HG03457 (cell line): ENCODE data around the gene EFHC1.
"Not testable (repeated sequence)": the region's sequence is repeated elsewhere in the genome, so short reads cannot be mapped to it uniquely, and the experiment has no call there.

Experiments used
- ATAC-seq: cut with Tn5 transposase; IDR thresholded peaks from one replicate; pipeline ENCODE4 v1.9.1; 2021; ENCODE audit warnings: moderate number of reproducible peaks; ENCODE audit not compliant: unreplicated experiment

Gene EFHC1, protein sequence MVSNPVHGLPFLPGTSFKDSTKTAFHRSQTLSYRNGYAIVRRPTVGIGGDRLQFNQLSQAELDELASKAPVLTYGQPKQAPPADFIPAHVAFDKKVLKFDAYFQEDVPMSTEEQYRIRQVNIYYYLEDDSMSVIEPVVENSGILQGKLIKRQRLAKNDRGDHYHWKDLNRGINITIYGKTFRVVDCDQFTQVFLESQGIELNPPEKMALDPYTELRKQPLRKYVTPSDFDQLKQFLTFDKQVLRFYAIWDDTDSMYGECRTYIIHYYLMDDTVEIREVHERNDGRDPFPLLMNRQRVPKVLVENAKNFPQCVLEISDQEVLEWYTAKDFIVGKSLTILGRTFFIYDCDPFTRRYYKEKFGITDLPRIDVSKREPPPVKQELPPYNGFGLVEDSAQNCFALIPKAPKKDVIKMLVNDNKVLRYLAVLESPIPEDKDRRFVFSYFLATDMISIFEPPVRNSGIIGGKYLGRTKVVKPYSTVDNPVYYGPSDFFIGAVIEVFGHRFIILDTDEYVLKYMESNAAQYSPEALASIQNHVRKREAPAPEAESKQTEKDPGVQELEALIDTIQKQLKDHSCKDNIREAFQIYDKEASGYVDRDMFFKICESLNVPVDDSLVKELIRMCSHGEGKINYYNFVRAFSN

DNA sequence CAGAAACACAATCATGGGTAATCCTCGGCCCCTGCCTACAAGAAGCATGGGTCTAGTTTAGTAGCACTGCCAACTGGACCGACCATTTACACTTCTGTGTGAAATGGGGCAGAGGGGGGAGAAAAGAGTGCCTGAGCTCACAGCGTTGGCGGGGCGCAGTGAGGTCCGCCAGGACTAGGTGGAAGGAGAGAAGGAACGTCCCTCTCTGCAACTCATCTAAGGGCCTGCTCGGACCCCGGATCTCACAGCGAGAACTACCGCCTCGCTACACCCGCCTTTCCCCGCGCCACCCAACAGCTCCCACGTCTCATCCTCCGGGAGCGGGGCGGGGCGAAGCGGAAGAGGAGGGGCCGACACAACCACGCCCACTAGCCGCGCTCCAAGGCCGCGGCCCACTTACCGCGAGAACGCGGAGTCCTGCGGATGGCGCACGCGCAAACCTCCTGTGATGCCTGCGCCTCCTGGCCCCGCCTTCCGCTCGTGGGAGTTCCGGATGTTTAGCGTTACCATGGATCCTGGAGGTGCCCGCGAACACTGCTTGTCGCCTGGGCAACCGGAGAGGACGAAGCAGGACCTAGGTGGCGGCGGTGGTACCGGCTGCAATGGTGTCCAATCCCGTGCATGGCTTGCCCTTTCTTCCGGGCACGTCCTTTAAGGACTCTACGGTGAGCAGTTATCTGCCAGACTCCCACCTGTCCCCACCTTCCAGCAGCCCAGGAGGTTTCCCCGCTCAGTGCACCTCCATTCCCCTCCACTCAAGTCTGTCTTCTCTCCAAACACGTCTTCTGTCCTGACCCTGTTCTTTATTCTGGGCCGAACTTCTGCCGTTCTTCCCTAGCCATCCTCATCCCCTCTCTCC is at the start of gene EFHC1:
Gene EFHC1 (plus strand): TSS at position 534 of the 859 bp plus-strand sequence. CDS start 69 bp downstream, at position 603.
- ATAC-seq: peak; percentile 89

DNA sequence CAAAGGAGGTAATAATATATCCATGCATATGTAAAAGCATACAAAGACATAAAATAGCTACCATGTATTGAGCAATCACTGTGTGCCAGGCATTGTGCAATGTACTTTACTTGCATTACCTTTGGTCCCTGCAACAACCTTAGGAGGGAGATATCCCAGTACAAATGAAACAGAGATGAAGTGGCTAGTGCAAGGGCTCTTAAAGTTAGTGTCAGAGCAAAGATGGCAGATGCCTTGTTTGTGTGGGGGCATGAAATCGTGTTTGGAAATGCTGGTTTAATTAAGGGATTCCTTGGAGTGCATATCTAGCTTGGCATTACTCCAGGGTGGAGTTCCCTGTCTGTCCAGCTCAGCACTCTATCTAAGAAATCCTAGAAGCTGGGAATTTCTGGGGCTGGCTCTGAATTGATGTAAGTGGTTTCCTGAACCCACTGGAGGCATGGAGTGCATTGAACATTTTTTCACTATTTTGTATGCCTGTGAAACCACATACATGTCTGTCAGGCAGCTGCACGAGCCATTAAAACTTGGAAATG is 48.4 kb upstream of the EFHC1 start:
- ATAC-seq: no peak

DNA sequence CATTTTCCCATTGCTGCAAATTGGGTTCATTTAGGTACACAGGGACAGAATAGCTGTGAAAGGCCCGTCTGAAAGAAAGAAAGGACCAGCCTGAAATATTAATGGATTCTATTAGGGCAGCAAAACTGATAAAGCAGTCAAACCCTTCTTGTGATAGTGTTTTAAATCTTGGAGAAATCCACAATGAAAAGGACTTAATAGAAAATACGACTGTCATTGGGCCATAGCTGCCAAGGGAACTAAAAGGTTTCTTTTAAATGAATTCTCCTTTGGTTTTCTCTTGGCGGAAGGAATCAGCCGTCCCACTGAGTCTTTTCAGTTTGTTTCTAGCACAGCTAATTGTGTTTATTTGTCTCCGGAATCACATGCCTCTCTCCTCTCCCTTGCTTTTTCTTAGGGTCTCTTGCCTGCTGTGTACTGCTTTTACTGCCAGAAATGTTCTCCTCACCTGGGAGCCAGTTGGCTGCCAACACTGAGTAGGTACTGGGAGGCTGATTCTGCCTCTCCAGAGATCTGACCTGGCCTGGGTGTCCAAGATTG is 46.9 kb upstream of the EFHC1 start:
- ATAC-seq: no peak

DNA sequence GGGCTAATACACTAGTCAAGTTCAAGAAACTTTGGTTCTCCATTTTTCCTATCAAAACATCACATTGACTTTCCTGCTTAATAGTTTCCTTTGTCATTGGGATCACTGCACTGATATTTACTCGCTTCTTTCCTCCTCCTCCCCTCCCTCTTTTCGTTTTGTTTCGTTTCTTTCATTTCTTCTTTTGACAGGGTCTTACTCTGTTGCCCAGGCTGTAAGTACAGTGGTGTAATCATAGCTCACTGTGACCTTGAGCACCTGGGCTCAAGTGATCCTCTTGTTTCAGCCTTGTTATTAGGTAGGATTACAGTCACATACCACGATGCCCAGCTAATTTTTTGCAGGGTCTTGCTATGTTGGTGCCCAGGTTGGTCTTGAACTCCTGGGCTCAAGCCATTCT is 45.9 kb upstream of the EFHC1 start:
- no peak for ATAC-seq

DNA sequence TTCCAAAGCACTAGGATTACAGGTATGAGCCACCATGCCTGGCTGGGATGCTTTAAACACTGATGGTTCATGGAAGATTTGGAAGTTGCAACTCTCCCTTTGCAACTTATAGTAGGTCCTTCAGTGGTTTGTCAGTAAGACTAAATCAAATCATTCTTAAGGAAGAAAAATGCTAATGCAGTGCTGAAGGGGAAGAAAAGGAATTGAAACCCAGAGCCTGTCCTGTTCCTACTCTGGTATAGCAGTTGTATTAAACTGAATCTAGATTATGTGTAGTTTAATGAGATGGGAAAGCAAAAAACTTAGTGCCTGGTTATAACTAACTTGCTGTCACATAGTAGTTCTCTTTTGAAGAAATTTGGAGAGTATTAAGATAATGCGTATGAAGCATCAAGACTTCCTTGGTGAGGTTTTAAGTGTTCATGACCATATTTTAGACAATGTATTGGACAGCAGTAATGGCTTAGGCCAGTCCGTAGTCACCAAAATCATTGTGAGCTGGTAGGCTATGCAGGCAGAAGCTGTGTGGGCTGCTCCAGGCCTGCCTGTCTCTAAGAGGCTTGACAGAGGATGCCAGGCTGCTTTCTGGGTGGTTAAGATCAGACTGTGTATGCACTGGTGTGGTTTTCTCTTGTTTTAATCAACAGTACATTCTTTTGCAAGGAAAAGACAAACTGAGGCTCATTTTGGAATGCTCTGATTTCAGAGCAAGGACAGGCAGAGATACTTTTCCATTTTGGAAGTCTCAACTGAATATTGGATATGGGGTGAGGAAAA is 44.2 kb upstream of the EFHC1 start:
- no peak for ATAC-seq

DNA sequence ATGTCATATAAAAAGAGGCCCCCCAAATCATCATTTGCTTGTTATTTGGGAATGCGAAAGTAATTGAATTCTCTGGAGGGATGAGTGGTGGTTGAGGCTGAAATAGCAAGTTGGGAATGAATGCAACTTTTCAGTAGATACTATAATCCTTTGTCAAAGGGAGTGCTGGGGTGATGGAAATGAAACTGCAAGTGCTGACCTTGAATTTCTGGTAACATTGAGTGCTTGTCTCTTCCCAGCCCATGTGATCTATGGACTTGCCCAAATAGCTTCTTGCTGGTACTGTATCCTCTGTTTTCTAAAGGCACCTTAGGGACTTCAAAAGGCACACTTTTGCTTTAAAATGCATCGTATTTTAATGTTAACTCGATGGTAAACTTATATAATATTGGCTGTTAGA is 43.4 kb upstream of the EFHC1 start:
- ATAC-seq: no peak

DNA sequence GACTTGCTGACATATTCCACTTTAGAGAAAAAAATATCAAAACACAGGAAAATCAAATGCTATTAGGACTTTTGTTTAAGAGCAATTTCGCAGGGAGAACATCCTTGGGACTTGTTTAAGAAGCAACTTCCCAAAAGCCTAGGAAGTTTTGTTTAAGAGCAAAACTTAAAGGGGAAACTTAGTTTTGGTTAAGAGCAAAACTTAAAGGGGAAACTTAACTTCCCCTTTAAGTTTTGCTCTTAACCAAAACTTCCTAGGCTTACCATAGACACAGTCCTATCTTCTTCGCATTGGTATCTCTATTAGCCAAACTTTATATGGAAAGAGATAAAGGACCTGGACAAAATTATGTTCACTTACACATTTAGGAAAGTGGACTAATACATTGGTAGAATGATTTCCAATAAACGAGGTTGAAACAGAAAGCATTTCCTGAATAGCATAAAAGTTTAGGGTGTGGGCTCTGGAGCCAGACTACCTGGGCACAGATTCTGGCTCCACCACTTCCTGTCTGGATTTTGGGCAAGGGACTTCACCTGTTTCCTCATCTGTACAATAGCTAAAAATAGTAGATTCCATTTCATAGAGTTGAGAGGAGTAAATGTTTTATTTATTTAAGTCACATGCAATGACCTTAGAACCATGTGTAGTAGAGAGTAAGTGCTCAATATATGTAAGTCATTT is 42.5 kb upstream of the EFHC1 start:
- ATAC-seq: no peak

DNA sequence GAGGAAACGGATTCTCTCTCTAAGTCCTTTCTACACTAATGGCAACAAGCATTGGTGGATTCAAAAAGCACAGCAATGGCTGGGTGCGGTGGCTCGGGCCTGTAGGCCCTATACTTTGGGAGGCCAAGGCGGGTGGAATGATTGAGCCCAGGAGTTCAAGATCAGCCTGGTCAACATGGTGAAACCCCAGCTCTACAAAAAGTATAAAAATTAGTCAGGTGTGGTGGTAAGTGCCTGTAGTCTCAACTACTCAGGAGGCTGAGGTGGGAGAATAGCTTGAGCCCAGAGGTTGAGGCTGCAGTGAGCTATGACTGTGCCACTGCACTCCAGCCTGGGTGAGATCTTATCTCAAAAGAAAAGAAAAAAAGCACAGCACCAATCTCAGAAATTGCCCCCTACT is 38.9 kb upstream of the EFHC1 start:
- ATAC-seq: no peak

DNA sequence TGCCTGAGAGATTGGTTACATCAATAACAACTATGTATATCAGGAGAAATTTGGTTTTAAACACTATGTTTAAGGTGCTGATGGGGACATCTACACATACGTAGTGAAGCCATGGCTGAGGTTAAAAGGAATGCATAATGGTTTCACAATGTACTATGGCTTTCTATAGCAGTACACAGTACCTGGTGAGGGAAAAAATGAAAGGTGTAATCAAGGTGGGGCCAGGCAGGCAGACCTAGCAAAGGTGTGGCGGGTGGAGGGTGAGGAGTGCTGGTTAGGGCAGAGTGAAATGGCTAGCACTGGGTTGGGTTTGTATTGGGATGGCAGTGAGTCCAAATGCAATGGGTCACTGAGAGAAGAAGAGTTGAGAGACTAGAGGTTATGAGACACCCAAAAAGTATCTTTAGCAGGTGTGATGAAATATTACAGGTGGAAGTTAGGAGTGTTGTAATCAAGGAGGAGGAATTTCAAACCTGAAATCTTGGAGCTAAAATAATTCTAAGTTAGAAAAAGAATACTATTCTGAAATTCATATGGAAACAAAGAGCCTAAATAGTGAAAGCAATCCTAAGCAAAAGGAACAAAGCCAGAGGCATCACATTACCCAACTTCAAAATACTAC is 35.9 kb upstream of the EFHC1 start:
- no peak for ATAC-seq

DNA sequence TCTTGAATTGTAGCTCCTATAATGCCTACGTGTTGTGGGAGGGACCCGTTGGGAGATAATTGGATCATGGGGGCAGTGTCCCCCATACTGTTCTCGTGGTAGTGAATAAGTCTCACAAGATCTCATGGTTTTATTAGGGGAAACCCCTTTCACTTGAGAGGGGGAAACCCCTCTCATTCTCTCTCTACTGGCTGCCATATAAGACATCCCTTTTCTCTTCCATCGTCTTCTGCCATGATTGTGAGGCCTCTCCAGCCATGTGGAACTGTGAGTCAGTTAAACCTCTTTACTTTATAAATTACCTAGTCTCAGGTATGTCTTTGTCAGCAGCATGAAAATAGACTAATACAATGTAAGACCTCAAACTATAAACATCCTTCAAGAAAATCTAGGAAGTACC is 35.1 kb upstream of the EFHC1 start:
- no peak for ATAC-seq

DNA sequence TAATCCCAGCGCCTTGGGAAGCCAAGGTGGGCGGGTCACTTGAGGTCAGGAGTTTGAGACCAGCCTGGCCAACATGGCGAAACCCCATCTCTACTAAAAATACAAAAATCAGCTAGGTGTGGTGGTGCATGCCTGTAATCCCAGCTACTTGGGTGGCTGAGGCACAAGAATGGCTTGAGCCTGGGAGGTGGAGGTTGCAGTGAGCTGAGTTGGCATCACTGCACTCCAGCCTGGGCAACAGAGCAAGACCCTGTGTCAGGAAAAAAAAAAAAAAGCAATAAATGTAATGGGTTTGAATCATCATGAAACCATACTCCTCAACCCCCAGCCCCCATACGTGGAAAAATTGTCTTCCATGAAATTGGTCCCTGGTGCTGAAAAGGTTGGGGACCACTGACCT is 32.0 kb upstream of the EFHC1 start:
- not testable (repeated sequence) for ATAC-seq

DNA sequence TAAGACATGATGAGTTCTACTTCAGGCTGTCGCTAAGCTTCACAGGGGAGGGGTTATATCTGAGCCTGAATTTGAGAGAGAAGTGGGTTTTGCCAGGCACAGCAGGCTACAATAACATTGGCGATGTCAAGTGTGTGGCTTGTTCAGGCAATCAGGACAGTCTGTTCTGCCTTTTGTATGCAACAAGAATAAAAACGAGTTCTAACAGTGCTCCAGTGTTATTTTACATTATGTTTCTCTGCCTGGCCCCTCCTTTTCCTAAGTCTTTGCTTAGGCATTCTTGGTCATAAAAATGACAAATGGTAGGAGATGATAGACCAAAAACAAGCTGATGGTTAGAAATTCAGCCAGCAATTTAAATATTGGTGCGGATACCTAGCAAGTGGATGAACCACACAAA is 31.4 kb upstream of the EFHC1 start:
- no peak for ATAC-seq

DNA sequence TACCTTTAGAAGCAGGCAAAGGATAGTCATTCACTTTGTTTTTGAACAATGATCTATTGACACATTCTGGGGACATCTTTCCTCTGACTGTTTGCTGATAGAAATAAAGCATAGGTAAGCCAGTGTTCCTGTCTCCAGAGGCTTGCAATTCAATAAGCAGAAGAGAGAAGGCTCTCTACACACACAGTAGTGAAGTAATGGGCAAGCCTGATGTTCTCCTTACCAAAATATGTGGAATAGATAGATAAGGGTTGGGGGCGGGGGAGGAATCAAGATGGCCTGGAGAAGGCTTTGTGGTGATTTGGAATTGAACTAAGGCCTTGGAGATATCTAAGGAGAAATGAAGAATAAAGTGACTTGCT is 30.9 kb upstream of the EFHC1 start:
- no peak for ATAC-seq

DNA sequence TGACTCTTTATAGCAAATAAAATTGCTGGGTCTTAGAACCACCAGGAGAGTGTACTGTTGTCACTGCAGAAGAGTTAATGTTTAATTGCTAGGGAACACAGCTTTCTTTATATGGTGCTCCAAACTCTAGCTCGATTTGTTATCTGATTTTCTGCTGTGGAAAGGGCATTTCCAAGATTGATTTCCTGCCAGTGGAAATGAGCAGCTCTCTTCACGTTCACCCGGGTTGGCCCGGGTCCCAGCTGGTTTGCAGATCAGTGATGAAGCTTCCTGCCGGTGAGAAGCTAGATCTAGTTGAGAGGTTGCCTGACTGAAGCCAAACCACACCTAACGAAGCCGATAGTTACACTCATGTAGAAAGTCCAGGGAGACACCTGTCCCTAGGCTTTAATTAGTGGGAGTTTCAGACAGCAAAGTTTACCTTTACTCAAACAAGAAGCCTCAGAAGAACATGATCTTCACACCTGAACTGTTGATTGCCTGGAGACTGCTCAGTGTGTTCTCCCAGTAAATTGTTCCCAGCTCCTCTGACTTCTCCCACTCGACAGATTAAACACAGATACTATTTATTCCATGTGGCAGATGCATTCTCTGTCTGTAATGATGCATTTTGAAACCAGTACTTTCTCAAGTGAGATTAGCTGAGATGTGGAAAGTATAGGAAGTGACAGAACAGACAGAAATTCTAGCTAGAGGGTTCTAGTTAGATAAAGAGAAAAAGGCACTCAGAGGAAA is 30.3 kb upstream of the EFHC1 start:
- peak; percentile 51 for ATAC-seq

DNA sequence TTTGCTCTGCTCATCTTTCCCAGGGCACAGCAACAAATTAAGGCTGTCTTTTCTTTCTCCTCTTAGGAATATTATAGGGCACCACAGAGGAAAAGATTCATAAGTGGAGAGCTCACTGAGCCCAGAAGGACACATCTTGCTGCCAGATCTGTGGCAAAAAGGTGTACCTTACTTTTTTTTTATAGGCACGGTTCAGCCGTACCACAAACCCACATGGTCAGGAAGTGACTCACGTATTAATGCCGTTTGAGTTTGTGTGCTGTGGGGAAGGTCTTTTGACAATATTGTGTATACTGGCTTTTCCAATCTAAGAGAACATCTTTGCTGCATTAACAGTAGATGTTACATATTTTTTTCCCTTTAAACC is 29.8 kb upstream of the EFHC1 start:
- peak; percentile 31 for ATAC-seq

DNA sequence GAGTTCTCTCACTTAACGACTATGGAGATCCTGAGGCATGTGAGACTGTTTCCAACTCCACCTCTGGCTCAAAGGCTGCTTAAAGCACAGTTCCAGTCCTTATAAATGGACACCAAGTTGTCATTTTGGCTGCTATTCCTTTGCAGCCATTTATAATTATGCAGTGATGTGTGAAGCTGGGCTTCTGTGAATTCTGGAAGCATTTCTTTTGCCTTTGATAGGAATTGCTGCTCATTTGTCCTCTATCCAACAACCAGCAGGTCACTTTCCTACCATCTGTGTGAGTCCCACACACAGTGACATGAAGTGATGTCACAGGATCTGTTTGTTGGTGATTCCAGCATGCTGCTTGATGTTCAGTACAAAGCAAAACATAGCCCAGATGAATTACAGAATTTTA is 28.5 kb upstream of the EFHC1 start:
- no peak for ATAC-seq

DNA sequence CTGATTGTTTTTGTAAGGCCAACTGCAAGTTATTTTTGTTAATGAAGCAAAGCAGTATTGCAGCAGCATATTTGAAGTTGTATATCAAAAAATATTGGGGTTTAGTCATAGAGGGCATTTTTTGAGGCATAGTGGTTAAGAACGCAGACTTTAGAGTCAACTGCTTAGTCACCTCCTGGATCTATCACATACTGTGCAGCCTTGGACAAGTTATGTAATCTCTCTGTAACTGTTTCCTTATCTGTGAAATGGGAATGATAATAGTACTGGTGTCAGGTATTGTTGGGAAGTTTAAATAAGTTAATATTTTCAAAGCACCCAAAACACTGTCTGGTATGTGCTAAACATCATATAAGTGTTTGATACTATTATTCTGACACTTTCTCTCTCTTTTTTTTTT is 27.2 kb upstream of the EFHC1 start:
- ATAC-seq: no peak

DNA sequence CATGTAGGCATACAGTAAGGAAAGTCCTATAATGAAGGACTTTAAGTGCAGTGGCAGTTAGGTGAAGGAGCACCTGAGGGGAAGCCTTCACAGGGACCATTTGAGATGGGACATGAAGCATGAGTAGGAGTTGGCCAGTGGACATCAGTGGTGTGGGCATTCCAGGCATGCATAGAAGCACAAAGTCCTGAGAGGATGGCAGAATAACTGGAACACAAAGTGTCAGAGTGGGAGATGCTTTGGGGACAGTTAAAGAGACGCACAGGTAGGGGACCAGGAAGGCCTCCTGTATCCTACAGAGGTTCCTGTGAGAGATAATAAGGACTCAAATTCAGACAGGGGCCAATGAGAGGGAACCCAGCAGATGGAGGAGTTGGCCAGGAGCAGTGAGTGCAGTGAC is 26.4 kb upstream of the EFHC1 start:
- ATAC-seq: no peak

DNA sequence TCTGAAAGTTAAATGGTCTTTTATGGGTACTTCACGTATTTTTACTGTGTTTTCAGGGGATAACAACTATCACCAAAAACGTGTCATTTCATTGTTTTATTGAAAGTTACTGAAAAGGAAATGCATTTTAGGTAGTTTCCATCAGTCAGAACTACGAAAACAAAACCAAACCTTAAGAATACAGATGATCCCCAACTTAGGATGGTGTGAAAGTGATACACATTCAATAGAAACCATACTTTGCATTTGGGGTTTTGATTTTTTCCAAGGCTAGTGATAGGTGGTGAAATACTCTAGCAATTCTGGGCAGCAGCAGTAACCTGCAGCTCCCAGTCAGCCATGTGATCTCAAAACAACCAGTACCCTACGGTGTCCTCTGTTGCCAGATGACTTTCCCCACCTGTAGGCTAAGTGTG is 25.9 kb upstream of the EFHC1 start:
- peak; percentile 53 for ATAC-seq
